Stimulated activated CD4-positive, alpha-beta T cell treated with anti-CD3 and anti-CD28 coated beads, Interleukin-1b, Interleukin-23, amount 100 ng/mL, for 4 hours (primary cell): Measurements from ENCODE around the gene SCAP.
A peak's percentile ranks its signal among the peaks of the same experiment; 100 is the strongest.
"Not testable (repeated sequence)": the region's sequence is repeated elsewhere in the genome, so short reads cannot be mapped to it uniquely, and the experiment has no call there.

Source experiments
- DNase-seq, 2 donors: peaks; one replicate each; pipeline ENCODE4 v3.0.0-alpha.2; 2020; ENCODE audit warnings: low read depth in 2 of 2

SCAP gene

DNA sequence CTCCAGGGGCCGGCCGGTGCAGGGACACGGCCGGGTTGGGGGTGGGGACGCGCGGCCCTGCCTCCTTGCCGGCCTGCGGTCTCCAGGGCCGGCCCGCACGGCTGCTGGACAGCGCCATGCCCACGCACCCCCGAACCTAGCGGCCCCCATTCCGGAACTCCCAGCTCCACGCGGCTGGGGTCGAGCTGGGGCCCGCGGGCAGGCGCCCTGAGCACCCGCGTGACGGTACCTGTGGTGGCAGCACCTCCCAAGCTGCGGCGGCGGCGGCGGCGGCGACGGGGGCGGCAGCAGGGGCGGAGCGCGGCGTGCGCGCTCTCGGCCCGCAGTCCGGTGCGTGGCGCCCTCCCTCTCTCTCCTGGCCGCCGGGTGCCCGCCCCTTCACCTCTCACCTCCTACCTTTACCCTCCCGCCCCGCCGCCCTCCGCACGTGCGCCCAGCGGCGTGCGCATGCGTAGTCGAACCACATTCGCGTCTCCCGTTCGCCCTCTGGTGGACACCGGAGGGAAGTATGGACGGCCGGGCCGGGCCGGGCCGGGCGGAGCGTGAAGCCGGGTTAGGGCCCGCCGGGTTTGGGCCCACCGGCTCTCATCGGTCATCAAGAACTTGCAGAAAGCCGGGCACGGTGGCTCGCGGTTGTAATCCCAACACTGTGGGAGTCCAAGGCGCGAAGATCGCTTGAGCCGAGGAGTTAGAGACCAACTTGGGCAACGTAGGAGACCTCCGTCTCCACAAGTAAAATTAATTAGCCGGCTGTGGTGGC lies at the start of gene SCAP:
Gene SCAP, minus strand, starts transcription at position 372 of the 760 bp plus-strand sequence. CDS start 32,948 bp downstream, outside the sequence.
- DNase-seq, result peak; percentile 94 to 98

DNA sequence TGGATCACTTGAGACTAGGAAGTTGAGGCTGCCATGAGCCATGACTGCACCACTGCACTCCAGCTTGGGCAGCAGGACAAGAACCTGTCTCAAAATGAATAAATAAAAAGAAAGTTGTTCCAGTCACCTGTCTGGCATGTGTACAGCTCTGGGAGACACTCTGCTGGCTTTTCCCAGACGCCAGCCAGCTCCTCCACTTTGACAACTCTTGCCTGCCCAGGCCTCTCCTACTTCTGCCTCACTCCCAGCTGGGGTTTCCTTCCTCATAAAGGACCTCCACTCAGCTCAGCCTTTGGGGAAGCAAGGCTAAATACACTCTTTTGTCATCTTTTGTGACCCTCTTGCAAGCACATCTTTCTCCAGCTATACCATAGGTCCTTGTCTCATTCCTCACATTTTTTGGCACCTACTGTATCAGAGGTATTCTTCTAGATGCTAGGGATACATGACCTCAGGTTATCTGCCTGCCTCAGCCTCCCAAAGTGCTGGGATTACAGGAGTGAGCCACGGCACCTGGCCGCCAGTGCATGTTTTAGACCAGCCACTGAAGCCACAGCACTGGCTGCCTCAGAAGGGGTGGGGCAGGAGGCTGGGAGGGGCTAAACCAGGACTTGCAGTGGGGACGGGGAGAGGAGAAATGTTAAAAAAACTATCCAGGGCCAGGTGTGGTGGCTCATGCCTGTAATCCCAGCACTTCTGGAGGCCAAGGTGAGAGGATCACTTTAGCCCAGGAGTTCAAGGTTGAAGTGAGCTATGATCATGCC lies 47.8 kb upstream of the SCAP start:
- no peak for DNase-seq

DNA sequence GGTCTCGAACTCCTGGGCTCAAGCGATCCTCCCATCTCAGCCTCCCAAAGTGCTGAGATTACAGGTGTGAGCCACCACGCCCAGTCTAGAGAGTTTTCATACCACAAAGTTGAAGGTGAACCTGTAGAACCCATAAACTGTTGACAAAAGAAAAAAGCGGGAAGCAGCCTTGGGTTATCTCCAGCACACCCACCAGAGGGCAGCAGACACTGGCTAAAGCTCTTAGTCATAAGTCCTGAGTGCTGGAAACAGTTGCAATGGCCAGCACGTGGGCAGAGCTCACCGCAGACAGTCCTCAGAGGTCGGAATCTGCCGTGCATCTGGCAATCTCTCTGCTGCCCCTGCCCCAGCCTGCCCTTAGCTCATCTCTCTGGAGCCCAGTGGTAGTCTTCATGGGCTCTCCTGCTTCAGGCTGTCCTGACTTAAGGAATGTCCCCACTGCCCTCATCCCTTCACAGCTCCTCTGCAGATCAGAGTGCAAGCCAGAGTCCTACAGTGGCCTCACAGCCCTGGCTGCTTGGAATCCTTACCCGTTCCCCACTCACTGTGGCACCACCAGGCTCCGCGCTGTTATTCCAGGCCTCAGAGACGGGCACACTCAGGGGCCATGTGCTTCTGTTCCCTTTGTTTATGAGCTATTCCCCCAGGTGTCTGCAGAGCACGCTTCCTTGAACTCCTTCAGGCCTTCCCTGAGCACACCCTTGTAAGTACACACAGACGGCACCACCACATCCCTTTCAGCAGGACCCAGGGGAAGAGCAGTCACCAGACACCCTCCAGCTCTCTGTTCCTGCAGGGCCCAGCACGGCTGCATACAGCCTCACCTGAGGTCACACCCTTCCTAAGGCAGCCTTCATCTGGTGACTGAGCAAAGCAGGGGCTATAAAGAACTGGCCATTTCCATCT lies 46.6 kb upstream of the SCAP start:
- DNase-seq, result peak; percentile 57 to 60

DNA sequence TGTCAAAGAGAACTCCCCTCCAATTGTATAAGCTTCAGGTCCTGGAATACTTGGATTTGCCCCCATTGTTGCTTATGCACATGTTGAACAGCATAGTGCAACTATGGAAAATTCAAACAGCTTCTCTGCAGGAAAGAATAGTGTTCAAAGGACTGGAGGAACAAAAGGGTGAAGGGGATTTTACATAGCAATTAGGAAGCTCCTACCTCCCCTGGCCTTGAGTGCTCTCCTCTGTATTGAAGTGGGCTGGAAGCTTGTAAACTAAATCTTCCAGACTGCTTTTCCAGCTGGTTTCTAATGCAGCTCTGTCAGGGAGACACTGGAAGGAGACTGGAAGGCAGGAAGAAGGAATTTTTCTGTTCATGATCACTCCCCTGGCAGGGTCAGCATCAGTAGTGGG lies 45.0 kb upstream of the SCAP start:
- no peak for DNase-seq

DNA sequence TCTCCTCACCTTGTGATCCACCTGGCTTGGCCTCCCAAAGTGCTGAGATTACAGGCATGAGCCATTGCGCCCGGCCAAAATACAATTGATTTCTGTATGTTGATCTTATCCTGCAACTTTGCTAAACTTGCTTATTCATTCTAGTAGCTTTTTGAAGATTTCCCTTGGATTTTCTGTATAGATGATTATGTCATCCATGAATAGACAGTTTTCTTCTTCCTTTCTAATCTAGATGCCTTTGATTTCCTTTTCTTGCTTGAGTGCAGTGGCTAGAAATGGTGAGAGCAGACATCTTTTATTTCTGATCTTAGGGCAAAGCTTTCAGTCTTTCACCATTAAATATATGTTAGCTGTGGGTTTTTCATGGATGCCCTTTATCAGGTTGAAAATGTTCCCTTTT lies 42.2 kb upstream of the SCAP start:
- no peak for DNase-seq

DNA sequence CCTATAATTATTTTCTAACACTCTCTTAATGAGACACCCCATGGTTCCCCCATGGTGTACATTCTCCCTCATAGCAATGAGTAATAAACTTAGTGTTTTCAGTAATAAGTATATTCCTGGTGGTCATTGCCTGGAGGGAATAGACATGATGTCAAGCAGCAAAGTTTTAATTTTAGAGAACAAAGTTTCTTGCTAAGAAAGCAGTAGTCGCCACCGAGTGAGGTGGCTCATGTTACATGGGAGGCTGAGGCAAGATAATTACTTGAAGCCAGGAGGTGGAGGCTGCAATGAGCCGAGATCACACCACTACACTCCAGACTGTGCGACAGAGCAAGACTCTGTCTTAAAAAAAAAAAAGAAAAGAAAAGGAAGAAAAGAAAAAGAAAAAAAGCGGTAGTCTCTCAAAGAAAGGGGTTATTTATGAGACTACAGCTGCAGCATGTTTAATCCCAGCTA lies 40.2 kb upstream of the SCAP start:
- no peak for DNase-seq

GRCh38 chr3:47515100-47515499 lies 39.4 kb upstream of the SCAP start:
- no peak for DNase-seq

DNA sequence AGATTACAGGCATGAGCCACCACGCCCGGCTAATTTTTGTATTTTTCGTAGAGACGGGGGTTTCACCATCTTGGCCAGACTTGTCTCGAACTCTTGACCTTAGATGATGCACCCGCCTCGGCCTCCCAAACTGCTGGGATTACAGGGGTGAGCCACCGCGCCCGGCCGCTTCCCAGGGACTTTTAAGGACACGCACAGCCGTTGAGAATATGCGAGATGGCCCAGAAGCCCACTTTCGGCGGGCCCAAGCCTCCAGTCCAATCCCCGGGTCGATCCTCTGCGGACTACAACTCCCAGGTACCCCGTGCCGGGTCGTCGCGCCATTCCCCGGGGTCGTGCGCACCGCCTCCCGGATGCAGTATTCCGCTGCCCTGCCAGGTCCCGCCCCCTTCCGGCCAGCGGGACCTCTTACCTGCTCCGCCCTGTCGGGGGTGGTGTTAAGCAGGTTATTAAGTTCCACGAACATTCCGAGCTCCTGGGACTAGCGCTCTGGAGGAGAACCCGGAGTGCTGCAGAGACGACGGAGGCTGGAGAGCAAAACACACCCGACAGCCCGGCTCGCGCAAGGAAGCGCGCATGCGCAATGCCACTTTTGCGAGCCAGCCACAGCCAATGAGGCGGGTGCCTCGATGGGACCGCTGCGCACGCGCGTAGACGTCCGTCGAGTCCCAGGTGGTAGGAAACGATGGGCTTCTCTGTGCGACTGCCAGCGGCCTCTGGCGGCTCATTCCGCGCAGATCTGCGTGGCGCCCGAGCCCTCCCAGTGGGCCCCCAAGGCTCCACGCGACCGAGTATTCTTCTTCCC lies 37.6 kb upstream of the SCAP start, which contains the start of gene ELP6:
Gene ELP6, minus strand, starts transcription at position 588 of the 805 bp plus-strand sequence. Its CDS starts 122 bp downstream, at position 466.
- DNase-seq, result peak; percentile 93

DNA sequence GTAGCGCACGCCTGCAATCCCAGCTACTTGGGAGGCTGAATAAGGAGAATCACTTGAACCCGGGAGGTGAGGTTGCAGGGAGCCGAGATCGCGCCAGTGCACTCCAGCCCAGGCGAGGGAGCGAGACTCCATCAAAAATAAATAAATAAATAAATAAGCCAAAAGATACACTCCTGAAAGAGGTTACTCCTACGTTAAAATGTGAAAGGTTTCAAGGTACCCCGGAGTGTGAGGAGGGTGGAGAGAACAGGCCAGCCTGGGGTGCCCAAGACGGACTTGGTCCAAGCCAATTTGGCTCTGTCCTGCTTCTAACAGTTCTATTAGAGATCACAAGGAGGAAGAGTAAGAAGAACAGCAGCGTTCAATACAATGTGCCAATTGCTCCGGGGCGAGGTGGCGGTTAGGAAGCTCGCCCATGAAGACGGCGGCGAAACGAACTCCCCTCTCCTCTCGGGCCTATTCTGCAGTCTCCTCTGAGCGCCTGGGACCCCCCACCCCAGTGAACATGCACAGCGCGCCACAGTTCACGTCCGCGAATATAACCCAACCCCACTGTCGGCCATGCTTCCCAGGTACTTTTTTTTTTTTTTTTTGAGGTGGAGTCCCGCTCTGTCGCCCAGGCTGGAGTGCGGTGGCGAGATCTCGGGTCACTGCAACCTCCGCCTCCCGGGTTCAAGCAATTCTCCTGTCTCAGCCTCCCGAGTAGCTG lies 36.8 kb upstream of the SCAP start:
- peak in 1 of 2 donors; percentile 17 for DNase-seq

GRCh38 chr3:47505267-47505666 lies 29.5 kb upstream of the SCAP start:
- DNase-seq, result not testable (repeated sequence)

DNA sequence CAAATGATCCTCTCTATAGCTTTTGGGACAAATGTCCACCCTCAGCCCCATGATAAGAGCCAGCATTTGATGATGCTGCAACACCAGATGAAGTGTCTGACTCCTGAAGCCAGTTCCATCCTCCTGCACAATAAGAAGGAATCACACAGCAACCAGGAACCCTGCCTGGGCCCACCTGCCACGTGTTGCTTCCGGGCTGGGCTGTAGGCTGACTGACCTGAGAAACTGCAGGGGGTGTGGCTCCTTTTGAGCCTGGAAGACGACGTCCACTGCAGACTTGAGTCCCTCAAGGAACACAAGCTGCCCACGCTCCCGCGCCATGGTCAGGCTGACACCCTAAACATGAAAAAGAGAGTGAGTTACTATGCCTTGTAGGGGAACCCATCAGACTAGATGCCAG lies 28.4 kb upstream of the SCAP start:
- DNase-seq, result no peak

GRCh38 chr3:47503033-47503432 lies 27.3 kb upstream of the SCAP start:
- DNase-seq, result no peak

DNA sequence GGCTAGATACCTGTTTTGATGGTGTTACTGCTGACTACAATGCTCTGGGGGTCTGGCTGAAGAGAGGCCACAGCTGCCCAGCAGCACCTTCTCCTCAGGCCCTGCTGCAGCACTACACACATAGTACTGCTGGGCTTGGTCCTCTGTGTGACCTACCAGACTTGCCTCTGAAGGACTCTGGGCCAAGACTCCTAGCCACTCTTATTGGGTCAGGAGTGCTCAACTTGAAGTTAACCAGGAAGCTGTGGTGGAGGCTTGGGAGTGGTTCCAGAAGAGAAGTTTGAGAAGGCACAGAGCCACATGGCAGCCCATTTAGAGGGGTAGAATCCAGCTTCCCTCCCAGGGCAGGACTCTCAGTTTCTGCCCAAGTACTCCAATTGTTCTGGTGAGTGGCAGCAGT lies 21.2 kb upstream of the SCAP start:
- no peak for DNase-seq

DNA sequence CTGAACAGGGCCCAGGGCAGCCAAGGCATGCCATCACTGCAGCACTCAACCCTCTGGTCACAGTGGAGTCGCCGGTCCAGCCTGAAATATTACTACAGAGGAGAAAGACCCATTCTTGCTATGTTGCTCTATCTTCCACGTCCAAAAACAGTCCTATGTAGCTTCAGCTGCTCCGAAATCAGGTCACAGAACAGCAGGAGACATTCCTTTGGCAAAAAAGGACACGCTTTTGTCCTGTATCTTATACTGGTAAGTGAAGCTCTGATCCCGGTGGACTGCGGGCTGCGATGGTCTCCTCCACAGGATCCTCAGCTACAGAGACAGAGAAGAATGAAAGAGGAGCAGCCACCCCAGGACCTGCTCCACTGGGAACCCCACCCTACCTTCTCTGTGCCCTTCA lies 20.1 kb upstream of the SCAP start:
- DNase-seq, result no peak

DNA sequence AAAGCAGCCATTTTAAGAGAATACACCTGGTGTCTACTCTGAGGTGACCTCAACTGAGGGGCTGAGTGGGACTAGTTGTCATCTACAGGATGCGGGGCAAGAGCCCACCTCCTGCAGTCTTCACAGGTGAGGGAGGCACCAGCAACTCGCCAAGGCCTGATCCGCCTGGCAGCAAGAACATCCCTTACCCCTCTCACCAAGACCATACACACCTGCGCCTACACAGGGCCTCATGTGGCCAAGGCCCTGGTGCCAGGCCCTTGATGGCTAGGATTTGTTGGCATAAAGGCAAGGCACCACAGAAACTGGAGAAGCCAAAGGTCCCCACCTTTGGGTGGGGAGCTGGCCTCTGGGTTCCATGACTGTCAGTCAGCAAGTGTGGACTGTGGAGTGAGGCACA lies 19.4 kb upstream of the SCAP start:
- DNase-seq, result no peak

GRCh38 chr3:47491777-47492176 lies 16.0 kb upstream of the SCAP start:
- no peak for DNase-seq

DNA sequence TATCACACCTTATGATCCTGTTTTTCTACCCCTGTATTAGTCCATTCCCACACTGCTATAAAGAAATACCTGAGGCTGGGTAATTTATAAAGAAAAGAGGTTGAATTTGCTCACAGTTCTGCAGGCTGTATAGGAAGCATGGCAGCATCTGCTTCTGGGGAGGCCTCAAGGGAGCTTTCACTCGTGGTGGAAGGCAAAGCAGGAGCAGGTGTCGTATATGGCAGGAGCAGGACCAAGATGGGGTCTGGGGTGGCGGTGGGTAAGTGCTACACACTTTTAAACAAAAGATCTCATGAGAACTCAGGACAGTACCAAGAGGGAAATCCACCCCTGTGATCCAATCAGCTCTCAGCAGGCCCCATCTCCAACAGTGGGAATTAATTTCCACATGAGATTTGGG lies 15.4 kb upstream of the SCAP start:
- DNase-seq, result no peak

DNA sequence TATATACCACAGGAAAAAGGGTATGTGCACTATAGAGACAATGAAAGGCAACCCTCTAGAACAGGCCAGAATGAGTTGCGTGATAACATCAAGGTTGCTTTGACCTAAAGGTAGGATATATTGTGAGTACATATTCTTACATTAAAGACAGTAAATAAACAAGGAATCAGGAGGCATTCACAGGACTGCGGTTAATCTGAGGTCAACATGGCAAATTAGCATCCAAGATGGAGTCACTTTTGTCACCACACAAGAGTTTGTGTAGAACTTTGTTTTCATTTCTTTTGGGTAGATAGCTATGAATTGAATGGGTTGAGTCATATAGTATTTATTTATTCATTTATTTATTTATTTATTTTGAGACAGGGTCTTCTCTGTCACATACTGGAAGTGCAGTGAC lies 11.5 kb upstream of the SCAP start:
- no peak for DNase-seq

DNA sequence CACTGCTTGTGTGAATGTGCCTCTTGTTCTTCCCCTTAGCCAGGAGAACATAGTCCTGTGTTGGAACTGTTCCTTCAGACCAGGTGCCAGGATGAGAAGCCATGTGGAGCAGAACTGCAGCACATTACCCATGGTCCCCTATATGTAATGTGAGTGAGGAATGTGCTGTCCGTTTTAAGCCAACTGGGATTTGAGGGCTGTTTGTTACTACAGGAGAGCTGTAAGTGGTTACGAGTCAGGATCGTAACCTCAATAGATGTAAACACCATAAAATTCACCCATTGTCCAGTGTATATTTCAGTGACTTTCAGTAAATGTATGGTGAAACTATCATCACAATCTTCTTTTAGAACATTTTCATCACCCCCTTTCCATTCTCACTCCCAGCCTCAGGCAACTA lies 10.1 kb upstream of the SCAP start:
- no peak for DNase-seq

- DNase-seq, result no peak
Observed at GRCh38 chr3:47482366-47482765, 6.6 kb upstream of the SCAP start.
